CD4-positive, alpha-beta T cell treated with Interferon alpha-2 for 1 hour (primary cell): ENCODE measurements around the gene ZNF658.
"Not testable (repeated sequence)": the region's sequence is repeated elsewhere in the genome, so short reads cannot be mapped to it uniquely, and the experiment has no call there.

Experiments
- DNase-seq, 2 donors: peaks; one replicate each; pipeline ENCODE4 v3.0.0-alpha.2; 2020 to 2022

The ZNF658 gene

GRCh38 chr9:66900490-66901131, at the start of gene ZNF658:
Gene ZNF658 (plus strand): TSS chr9:66900725. CDS start chr9:66903562, 2,837 bp downstream.
- peak; percentile 76 to 83 for DNase-seq

- not testable (repeated sequence) for DNase-seq
These were observed 38.8 kb upstream of the ZNF658 start for GRCh38 chr9:66861732-66862131.

- not testable (repeated sequence) for DNase-seq
These were observed 31.9 kb upstream of the ZNF658 start for GRCh38 chr9:66868660-66869059.

- not testable (repeated sequence) for DNase-seq
These were observed 19.9 kb upstream of the ZNF658 start for GRCh38 chr9:66880605-66881004.

- DNase-seq, result not testable (repeated sequence)
These were observed 18.7 kb upstream of the ZNF658 start for GRCh38 chr9:66881847-66882246.

GRCh38 chr9:66890334-66890733, 10.2 kb upstream of the ZNF658 start:
- DNase-seq, result not testable (repeated sequence)

- not testable (repeated sequence) for DNase-seq
These were observed 616 bp downstream of the ZNF658 start for GRCh38 chr9:66901141-66901540.

GRCh38 chr9:66909560-66909959, 9.0 kb downstream of the ZNF658 start:
- DNase-seq, result not testable (repeated sequence)

GRCh38 chr9:66920072-66920471, 19.5 kb downstream of the ZNF658 start:
- DNase-seq, result not testable (repeated sequence)

- DNase-seq, result not testable (repeated sequence)
These were observed 35.8 kb downstream of the ZNF658 start for GRCh38 chr9:66936194-66936870.

- not testable (repeated sequence) for DNase-seq
These were observed 37.1 kb downstream of the ZNF658 start for GRCh38 chr9:66937662-66938061.

GRCh38 chr9:66938322-66938721, 37.8 kb downstream of the ZNF658 start:
- DNase-seq, result not testable (repeated sequence)

- not testable (repeated sequence) for DNase-seq
These were observed 39.6 kb downstream of the ZNF658 start for GRCh38 chr9:66939878-66940830.

- not testable (repeated sequence) for DNase-seq
These were observed 42.1 kb downstream of the ZNF658 start for GRCh38 chr9:66942400-66943155.

GRCh38 chr9:66952576-66952975, 52.1 kb downstream of the ZNF658 start:
- not testable (repeated sequence) for DNase-seq
